HG03025 (cell line): ENCODE data around the gene NEK1.
"Not testable (repeated sequence)": the region's sequence is repeated elsewhere in the genome, so short reads cannot be mapped to it uniquely, and the experiment has no call there.

Experiments used
- ATAC-seq: cut with Tn5 transposase; IDR thresholded peaks from one replicate; pipeline ENCODE4 v1.9.1; 2021; ENCODE audit warnings: mild to moderate bottlenecking, moderate library complexity; ENCODE audit not compliant: unreplicated experiment, low FRiP score

The NEK1 gene

GRCh38 chr4:169604131-169604900, 8.1 kb downstream of the NEK1 start:
- no peak for ATAC-seq

DNA sequence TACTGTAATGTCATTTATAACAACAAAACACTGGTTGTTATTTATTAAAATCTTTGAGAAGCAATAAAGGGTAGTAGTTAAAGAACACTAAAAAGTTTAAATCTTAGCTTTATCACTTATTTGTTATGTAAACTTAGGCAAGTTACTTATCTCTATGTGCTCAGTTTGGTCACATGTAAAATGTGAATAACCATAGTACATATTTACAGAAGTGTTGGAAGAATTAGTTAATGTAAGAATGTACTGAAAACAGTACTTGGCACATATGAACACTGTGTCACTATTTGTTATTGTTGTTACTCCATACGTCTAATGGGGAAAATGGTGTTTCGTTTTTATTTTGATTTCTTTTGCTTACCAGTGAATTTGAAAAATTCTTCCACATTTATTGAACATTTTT, 9.1 kb downstream of the NEK1 start:
- no peak for ATAC-seq

DNA sequence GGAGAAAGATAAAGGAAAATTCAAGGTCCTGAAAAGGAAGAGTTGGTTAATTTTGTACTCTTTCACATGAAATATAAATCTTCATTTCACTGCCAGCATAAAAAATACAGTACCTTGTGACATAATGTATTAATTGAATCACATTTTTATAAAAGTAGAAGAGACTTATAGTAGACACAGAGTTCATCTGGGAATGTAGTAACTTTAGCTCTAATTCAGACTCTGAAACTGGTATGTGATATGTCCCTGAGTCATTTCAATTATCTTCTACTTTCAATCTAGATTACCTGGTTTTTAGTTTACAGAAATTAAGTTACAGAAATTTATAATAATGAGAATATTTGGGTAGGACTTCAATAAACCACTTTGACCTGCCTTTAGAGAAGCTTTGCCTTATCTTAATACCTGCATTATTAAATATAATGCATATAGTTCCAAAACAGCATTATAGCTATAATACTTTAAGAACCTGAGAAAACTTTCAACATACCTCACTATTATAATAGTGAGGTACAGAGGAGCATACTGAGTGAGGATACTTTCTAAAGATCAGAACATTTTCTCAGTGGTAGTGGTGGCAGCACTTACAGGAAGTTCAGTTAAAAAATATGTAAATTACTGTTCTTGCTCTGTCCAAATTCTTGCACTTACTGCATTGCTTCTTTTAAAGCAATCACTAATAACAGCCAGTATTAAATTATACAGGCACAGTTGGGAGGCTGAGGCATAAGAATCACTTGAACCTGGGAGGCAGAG, 11.2 kb downstream of the NEK1 start:
- ATAC-seq: no peak

GRCh38 chr4:169594560-169595195, 17.7 kb downstream of the NEK1 start:
- no peak for ATAC-seq

GRCh38 chr4:169593050-169593560, 19.3 kb downstream of the NEK1 start:
- ATAC-seq: no peak

DNA sequence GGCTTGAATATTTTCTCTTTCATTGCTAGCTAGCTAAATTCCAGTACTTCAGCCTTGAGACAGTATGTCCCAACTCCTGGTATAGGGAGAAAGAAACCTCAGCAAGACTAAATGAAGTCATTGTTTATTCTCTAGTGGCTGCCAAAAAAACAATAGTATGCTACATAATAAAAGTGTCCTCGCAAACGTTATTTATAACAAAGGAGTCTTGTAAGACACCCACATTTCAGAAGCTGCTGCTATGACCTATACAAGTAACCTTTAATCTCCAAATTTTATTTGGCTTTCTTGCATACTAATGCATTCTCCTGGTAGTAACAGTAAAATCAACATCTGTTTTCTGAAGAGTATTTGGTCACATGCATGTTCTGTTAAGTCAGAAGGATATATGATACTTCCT, 28.8 kb downstream of the NEK1 start:
- ATAC-seq: no peak

- ATAC-seq: no peak
These were observed 29.7 kb downstream of the NEK1 start for GRCh38 chr4:169582706-169583105.

DNA sequence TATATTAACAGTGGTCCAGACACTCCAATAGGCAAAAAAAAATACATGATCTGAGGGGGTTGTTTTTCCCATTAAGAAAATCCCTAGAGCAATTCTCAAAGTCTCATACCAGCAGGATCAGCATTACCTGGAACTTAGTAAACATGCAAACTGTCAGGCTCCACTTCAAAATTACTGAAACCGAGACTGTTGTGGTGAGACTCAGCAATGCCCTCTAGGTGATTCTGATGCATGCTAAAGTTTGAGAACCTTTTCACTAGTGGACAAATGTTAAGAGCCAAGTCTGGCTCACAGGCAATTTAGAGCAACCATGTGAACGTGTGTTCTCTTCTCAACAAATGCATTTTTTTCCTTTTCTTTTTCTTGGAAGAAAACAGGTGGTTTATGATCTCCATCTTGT, 30.2 kb downstream of the NEK1 start:
- no peak for ATAC-seq

GRCh38 chr4:169573889-169574288, 38.5 kb downstream of the NEK1 start:
- no peak for ATAC-seq

- no peak for ATAC-seq
These were observed 40.9 kb downstream of the NEK1 start for GRCh38 chr4:169571435-169571834.

DNA sequence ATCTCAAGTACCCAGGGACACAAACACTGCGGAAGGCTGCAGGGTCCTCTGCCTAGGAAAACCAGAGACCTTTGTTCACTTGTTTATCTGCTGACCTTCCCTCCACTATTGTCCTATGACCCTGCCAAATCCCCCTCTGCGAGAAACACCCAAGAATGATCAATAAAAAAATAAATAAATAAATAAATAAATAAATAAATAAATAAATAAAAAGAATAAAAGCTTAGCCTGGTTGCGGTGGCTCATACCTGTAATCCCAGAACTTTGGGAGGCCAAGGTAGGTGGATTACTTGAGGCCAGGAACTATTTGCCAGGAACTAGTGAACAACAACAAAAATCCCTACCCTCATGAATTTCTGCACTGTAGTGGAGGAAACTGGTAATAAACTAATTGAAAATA, 41.4 kb downstream of the NEK1 start:
- not testable (repeated sequence) for ATAC-seq

GRCh38 chr4:169570266-169570665, 42.1 kb downstream of the NEK1 start:
- ATAC-seq: not testable (repeated sequence)

- not testable (repeated sequence) for ATAC-seq
These were observed 43.2 kb downstream of the NEK1 start for GRCh38 chr4:169569188-169569587.

GRCh38 chr4:169567916-169568315, 44.5 kb downstream of the NEK1 start:
- ATAC-seq: no peak

- no peak for ATAC-seq
These were observed 46.2 kb downstream of the NEK1 start for GRCh38 chr4:169566021-169566818.

GRCh38 chr4:169565606-169566005, 46.8 kb downstream of the NEK1 start:
- ATAC-seq: no peak

GRCh38 chr4:169557061-169557636, 55.2 kb downstream of the NEK1 start:
- no peak for ATAC-seq

DNA sequence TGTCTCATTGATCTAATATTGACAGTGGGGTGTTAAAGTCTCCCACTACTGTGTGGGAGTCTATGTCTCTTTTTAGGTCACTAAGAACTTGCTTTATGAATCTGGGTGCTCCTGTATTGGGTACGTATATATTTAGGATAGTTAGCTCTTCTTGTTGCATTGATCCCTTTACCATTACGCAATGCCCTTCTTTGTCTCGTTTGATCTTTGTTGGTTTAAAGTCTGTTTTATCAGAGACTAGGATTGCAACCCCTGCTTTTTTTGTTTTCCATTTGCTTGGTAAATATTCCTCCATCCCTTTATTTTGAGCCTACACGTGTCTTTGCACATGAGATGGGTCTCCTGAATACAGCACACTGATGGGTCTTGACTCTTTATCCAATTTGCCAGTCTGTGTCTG, 65.8 kb downstream of the NEK1 start:
- ATAC-seq: not testable (repeated sequence)

DNA sequence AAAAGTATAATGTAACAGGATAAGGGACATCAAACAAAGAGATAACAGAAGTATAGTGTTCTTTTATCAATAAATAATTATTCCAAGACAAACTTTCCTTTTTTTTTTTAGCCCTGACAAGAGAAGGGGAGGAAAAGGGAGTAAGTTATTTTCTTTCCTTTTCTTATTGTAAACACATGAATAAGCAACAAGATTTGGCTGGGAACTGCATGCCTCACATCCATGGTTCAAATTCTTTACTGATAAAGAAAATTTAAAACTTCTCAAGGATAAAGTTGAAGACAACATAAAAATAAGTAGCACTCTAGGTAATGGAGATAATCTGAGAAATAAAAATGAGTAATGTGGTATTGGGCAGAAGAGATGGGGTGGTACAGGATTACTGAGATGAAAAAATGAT, 71.6 kb downstream of the NEK1 start:
- no peak for ATAC-seq

DNA sequence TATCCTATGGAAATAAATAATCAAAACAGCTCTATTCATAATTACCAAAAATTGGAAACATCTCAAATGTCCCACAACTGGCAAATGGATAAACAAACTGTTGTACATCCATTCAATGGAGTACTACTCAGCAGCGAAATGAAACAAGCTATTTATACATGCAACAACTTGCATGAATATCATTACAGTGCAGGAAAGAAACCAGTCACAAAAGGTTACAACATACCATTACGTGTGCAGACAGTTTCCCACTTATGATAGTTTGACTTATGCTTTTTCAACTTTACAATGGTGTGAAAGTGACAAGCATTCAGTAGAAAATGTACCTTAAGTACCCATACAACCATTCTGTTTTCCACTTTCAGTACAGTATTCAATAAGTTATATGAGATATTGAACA, 82.3 kb downstream of the NEK1 start:
- ATAC-seq: no peak
